A673 (cell line): ENCODE measurements around the gene TARP.

Source experiments
- CTCF ChIP-seq: fragments of 300-800, 200-600 bp; sonication (generic); conservative IDR thresholded peaks from 2 replicates; pipeline ENCODE4 v1.5.1; 2017; ENCODE audit warnings: low read depth, mild to moderate bottlenecking, antibody characterized with exemption, low read length, moderate library complexity, mixed read lengths
- EZH2 ChIP-seq: fragments of 200-600 bp; sonication (generic); IDR thresholded peaks from 2 replicates; pipeline ENCODE4 v1.6.1; 2017; ENCODE audit warnings: borderline replicate concordance, low read depth, mild to moderate bottlenecking, mixed read lengths, antibody characterized with exemption, low read length; ENCODE audit not compliant: poor library complexity, severe bottlenecking

GRCh38 chr7:38315410-38315809, 42.0 kb upstream of the TARP start:
- TF ChIP-seq EZH2 (no peak), CTCF (no peak)
